Adrenal gland (tissue), 5 donors: ENCODE measurements around the gene SYNE2.

Source experiments
- CTCF ChIP-seq, 6 experiments: fragments of 450-650 bp in 4 of 6; fragments of 200-600 bp in 2 of 6; sonication (generic) in 1 of 6; IDR thresholded peaks; 1 replicate in 5 of 6; 2 replicates in 1 of 6; pipeline versions ENCODE4 v1.5.1 to v1.8.0; 2016 to 2021; ENCODE audit warnings: antibody characterized with exemption in 6 of 6, mild to moderate bottlenecking in 2 of 6, moderate library complexity in 1 of 6
- POLR2A ChIP-seq, 2 donors: fragments of 450-650 bp; IDR thresholded peaks; one replicate each; pipeline ENCODE4 v1.6.1; 2017; ENCODE audit warnings: antibody characterized with exemption in 2 of 2, mild to moderate bottlenecking in 2 of 2, moderate library complexity in 1 of 2
- donor health status: DM: no; HTN: no; CAD: no.

GRCh38 chr14:63881926-63882325, 29.1 kb downstream of the SYNE2 start:
- TF ChIP-seq CTCF (IDR thresholded peaks at IDR 0.05) (no peak), POLR2A (IDR thresholded peaks at IDR 0.05) (no peak)
